ENCODE measurements around the gene URGCP. TPM values are rescaled to one million over a fixed set of nuclear protein-coding genes. Genes with fewer than 3 reads are reported as not detected.

Gene URGCP
- total and polyA plus RNA-seq, 10 of the 15 experiments (the other 5 are each of a cell fraction or from before 2014, with no cell fraction given), result 2.0 to 29.7 (median 17.5) TPM

GRCh38 chr7:43956027-43956426 is 49.6 kb upstream of the URGCP start:
- FAIRE-seq, result no peak
- POLR2A ChIA-PET, result interaction anchor here (1.4 kb wide), 1 partner anchor 14 kb away, joined by 3 read pairs; no protein-coding TSS in a partner anchor
- H3K27me3 ChIP-seq (replicated peaks in 1 of 2; ENCODE audit: control insufficient read depth in 2 of 2, insufficient read depth in 2 of 2, low read length in 1 of 2), result no peaks in the 10 kb centered on the region
- H3K27ac ChIP-seq (ENCODE audit: control insufficient read depth, insufficient read depth), result no peak overlapping the region
- no peak overlapping the region for H3K9ac ChIP-seq (ENCODE audit: control insufficient read depth, insufficient read depth, low read length)
- CTCF ChIA-PET, result no interaction called here
- BruUV-seq (replicated peaks), result no TSS peak
- 57% methylated on average over 3 of the region's 3 CpGs for WGBS (ENCODE audit: insufficient coverage, insufficient replicate concordance, low lambda C conversion rate, missing lambda C conversion rate)
- no peak overlapping the region for H3K4me3 ChIP-seq
- no peaks in the 10 kb centered on the region for H3K79me2 ChIP-seq (ENCODE audit: control insufficient read depth, insufficient read depth, low read length)
- SMC1A ChIA-PET (ENCODE audit: uncharacterized antibody, unreplicated experiment), result no interaction called here
- in situ Hi-C loops (cut with MboI) (no loop called here), intact Hi-C loops (cut with micrococcal nuclease; ENCODE audit: unreplicated experiment) (no loop called here)
- H3K4me2 ChIP-seq (ENCODE audit: control insufficient read depth, insufficient read depth), result no peak overlapping the region
- peaks cover 0 to 9% of the 10 kb centered on the region in 2 experiments; a peak in 1 of 4 replicates for H3K36me3 ChIP-seq (ENCODE audit: control insufficient read depth in 2 of 2, insufficient read depth in 2 of 2, low read length in 1 of 2)
- no peaks in the 10 kb centered on the region for H3K9me3 ChIP-seq (replicated peaks; ENCODE audit: control insufficient read depth, insufficient read depth, low read length)
- H3K4me1 ChIP-seq (ENCODE audit: control insufficient read depth, insufficient read depth, low read length), result no peaks in the 10 kb centered on the region
- no peak for ATAC-seq
- H4K20me1 ChIP-seq (ENCODE audit: control insufficient read depth, insufficient read depth), result no peaks in the 10 kb centered on the region
- TF ChIP-seq FOXK2 (IDR thresholded peaks at IDR 0.05) (no peak), FOXM1 (IDR thresholded peaks at IDR 0.05; ENCODE audit: low read depth, low read length) (no peak), RBBP5 (conservative IDR thresholded peaks at IDR 0.05) (no peak), EP300 (IDR thresholded peaks at IDR 0.05; ENCODE audit: borderline replicate concordance in 1 of 2, control insufficient read depth in 1 of 2, low read depth in 2 of 2, low read length in 2 of 2) (no peak), CHD1 (IDR thresholded peaks at IDR 0.05; ENCODE audit: low read depth, low read length) (no peak), MYB (IDR thresholded peaks at IDR 0.05; ENCODE audit: borderline replicate concordance, low read depth, low read length) (no peak), ZBTB11 (CRISPR knock-in tag; IDR thresholded peaks at IDR 0.05) (no peak), NKRF (conservative IDR thresholded peaks at IDR 0.05) (no peak), GABPA (IDR thresholded peaks at IDR 0.05; ENCODE audit: low read depth) (no peak), ZNF24 (IDR thresholded peaks at IDR 0.05) (no peak), SRF (IDR thresholded peaks at IDR 0.05; ENCODE audit: low read depth in 2 of 2, low read length in 2 of 2) (no peak), TCF3 (IDR thresholded peaks at IDR 0.05; ENCODE audit: borderline replicate concordance, insufficient read depth, low read depth, low read length) (no peak)
- no peak overlapping the region for H2AFZ ChIP-seq (ENCODE audit: control insufficient read depth, low read depth, low read length)
- no peak for DNase-seq (ENCODE audit: low read depth, low spot score)
- RAD21 ChIA-PET (ENCODE audit: unreplicated experiment), result no interaction called here
